Mesothelial cell of epicardium (in vitro differentiated cells): ENCODE data around the gene SPDEF. TPM values are rescaled to one million over a fixed set of nuclear protein-coding genes. Genes with fewer than 3 reads are reported as not detected.

Experiments
- DNase-seq, 2 experiments: peaks; one replicate each; pipeline ENCODE4 v3.0.0; 2021; ENCODE audit warnings: low spot score in 2 of 2; ENCODE audit not compliant: unreplicated experiment in 2 of 2
- H3K27ac Mint-ChIP-seq: 2 replicates; pipeline ENCODE4 v1.8.0; 2021; ENCODE audit warnings: mixed read lengths
- H3K27me3 Mint-ChIP-seq: 2 replicates; pipeline ENCODE4 v1.8.0; 2021; ENCODE audit warnings: low read depth, mixed read lengths
- H3K36me3 Mint-ChIP-seq: 2 replicates; pipeline ENCODE4 v1.8.0; 2021; ENCODE audit warnings: mixed read lengths
- H3K4me1 Mint-ChIP-seq: 2 replicates; pipeline ENCODE4 v1.8.0; 2021; ENCODE audit warnings: mixed read lengths
- H3K4me3 Mint-ChIP-seq: 2 replicates; pipeline ENCODE4 v1.8.0; 2021; ENCODE audit warnings: mild to moderate bottlenecking, moderate library complexity, mixed read lengths
- H3K9me3 Mint-ChIP-seq: 2 replicates; pipeline ENCODE4 v1.8.0; 2021; ENCODE audit warnings: mixed read lengths
- CTCF ChIP-seq: fragments of 200-600 bp; sonication (generic); IDR thresholded peaks from one replicate; pipeline ENCODE4 v1.5.0; 2021; ENCODE audit warnings: antibody characterized with exemption; ENCODE audit not compliant: unreplicated experiment
- total RNA-seq: library from RNA; stranded (reverse); gene quantifications from 3 replicates; pipeline ENCODE4 v1.2.1, GENCODE V29; 2021

The SPDEF gene
- total RNA-seq, 1 donor from 2014 or later = 0.34 TPM

DNA sequence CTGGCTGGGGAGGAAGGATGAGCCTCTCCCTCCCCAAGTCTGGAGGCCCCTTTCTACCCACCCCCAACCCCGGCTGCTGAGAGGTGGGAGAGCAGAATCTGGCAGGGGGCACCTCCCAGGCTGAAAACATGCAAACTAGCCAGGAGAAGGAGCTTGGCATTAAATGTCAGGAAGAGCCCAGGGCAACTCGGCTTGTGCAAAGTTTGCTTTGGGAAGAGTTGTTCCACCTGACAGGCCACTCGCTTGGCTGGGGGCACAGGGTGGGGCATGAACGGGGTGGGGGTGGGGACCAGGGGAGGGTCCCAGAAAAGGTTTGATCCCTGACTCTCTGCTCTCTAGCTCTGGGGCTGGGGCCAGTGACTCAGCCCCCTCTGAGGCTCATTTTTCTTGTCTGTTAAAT lies 3.0 kb downstream of the SPDEF start:
- Mint-ChIP-seq H3K4me1 (peaks cover 18% of the 10 kb centered on the region), H3K4me3 (no peak overlapping the region), H3K9me3 (no peaks in the 10 kb centered on the region), H3K27ac (no peak overlapping the region), H3K27me3 (peaks cover 2% of the 10 kb centered on the region), H3K36me3 (no peaks in the 10 kb centered on the region)
- no peak for DNase-seq
- TF ChIP-seq CTCF = no peak

- no peak for TF ChIP-seq CTCF
- peaks cover 2% of the 10 kb centered on the region for H3K27me3 Mint-ChIP-seq
- no peak overlapping the region for H3K27ac Mint-ChIP-seq
- H3K36me3 Mint-ChIP-seq = no peaks in the 10 kb centered on the region
- no peak overlapping the region for H3K4me3 Mint-ChIP-seq
- H3K4me1 Mint-ChIP-seq = peaks cover 18% of the 10 kb centered on the region
- DNase-seq = no peak
- no peaks in the 10 kb centered on the region for H3K9me3 Mint-ChIP-seq
Observed at GRCh38 chr6:34552620-34553019, 3.5 kb downstream of the SPDEF start.

GRCh38 chr6:34551720-34552119 lies 4.4 kb downstream of the SPDEF start:
- H3K4me3 Mint-ChIP-seq = no peak overlapping the region

GRCh38 chr6:34549804-34550202 lies 6.3 kb downstream of the SPDEF start:
- peaks cover 4% of the 10 kb centered on the region for H3K27me3 Mint-ChIP-seq
- no peak overlapping the region for H3K27ac Mint-ChIP-seq
- no peak for DNase-seq
- H3K4me1 Mint-ChIP-seq = peaks cover 18% of the 10 kb centered on the region
- TF ChIP-seq CTCF = no peak
- H3K9me3 Mint-ChIP-seq = no peaks in the 10 kb centered on the region
- H3K36me3 Mint-ChIP-seq = no peaks in the 10 kb centered on the region
- H3K4me3 Mint-ChIP-seq = no peak overlapping the region

More at GRCh38 chr6:34551720-34552119, 4.4 kb downstream of the SPDEF start:
- H3K27me3 Mint-ChIP-seq = peaks cover 4% of the 10 kb centered on the region
- H3K27ac Mint-ChIP-seq = no peak overlapping the region
- TF ChIP-seq CTCF = no peak
- no peak for DNase-seq
- H3K9me3 Mint-ChIP-seq = no peaks in the 10 kb centered on the region
- H3K36me3 Mint-ChIP-seq = no peaks in the 10 kb centered on the region
- H3K4me1 Mint-ChIP-seq = peaks cover 18% of the 10 kb centered on the region

GRCh38 chr6:34549026-34549803 lies 6.9 kb downstream of the SPDEF start:
- H3K9me3 Mint-ChIP-seq = no peaks in the 10 kb centered on the region
- H3K4me1 Mint-ChIP-seq = peaks cover 15% of the 10 kb centered on the region

More at GRCh38 chr6:34549026-34549803, 6.9 kb downstream of the SPDEF start:
- H3K27ac Mint-ChIP-seq = no peak overlapping the region
- TF ChIP-seq CTCF = no peak
- no peak overlapping the region for H3K4me3 Mint-ChIP-seq
- no peak for DNase-seq
- no peaks in the 10 kb centered on the region for H3K36me3 Mint-ChIP-seq
- peaks cover 4% of the 10 kb centered on the region for H3K27me3 Mint-ChIP-seq
